GM18861 (cell line): ENCODE results near the gene RAMP2.
"Not testable (repeated sequence)": the region's sequence is repeated elsewhere in the genome, so short reads cannot be mapped to it uniquely, and the experiment has no call there.

ENCODE experiments used
- ATAC-seq: cut with Tn5 transposase; IDR thresholded peaks from one replicate; pipeline ENCODE4 v1.9.1; 2021; ENCODE audit not compliant: unreplicated experiment

Gene RAMP2

GRCh38 chr17:42768006-42768405 is 7.0 kb downstream of the RAMP2 start:
- not testable (repeated sequence) for ATAC-seq

- ATAC-seq = not testable (repeated sequence)
These were observed 8.9 kb downstream of the RAMP2 start for GRCh38 chr17:42769964-42770363.

GRCh38 chr17:42772945-42773289 is 11.9 kb downstream of the RAMP2 start:
- ATAC-seq = no peak

- ATAC-seq = peak; percentile 59
These were observed 12.4 kb downstream of the RAMP2 start, which contains the start of gene VPS25 for GRCh38 chr17:42773290-42774035. Gene VPS25 (plus strand): TSS chr17:42773449. CDS start chr17:42773476, 27 bp downstream.

GRCh38 chr17:42774066-42774745 is 13.2 kb downstream of the RAMP2 start:
- ATAC-seq = no peak

- no peak for ATAC-seq
These were observed 14.6 kb downstream of the RAMP2 start for GRCh38 chr17:42775534-42776098.

- no peak for ATAC-seq
These were observed 17.5 kb downstream of the RAMP2 start for GRCh38 chr17:42778570-42778969.

- no peak for ATAC-seq
These were observed 18.4 kb downstream of the RAMP2 start for GRCh38 chr17:42779304-42779935.

GRCh38 chr17:42779936-42780850 is 19.2 kb downstream of the RAMP2 start, which contains the start of gene WNK4:
Gene WNK4 (plus strand): TSS chr17:42780610. CDS start chr17:42780699, 89 bp downstream.
- no peak for ATAC-seq

GRCh38 chr17:42780851-42781638 is 20.0 kb downstream of the RAMP2 start:
- no peak for ATAC-seq

- no peak for ATAC-seq
These were observed 20.7 kb downstream of the RAMP2 start for GRCh38 chr17:42781639-42782165.

- no peak for ATAC-seq
These were observed 21.4 kb downstream of the RAMP2 start for GRCh38 chr17:42782166-42783061.

- no peak for ATAC-seq
These were observed 22.2 kb downstream of the RAMP2 start for GRCh38 chr17:42783062-42783790.

GRCh38 chr17:42783791-42784138 is 22.7 kb downstream of the RAMP2 start:
- ATAC-seq = no peak

GRCh38 chr17:42784409-42784808 is 23.4 kb downstream of the RAMP2 start:
- ATAC-seq = no peak

- ATAC-seq = no peak
These were observed 24.0 kb downstream of the RAMP2 start for GRCh38 chr17:42784811-42785592.

- no peak for ATAC-seq
These were observed 26.2 kb downstream of the RAMP2 start for GRCh38 chr17:42787266-42787665.
